CD14-positive monocyte (primary cell): Measurements from ENCODE around the gene RABL3. TPM values are rescaled to one million over a fixed set of nuclear protein-coding genes. Genes with fewer than 3 reads are reported as not detected.
A peak's percentile ranks its signal among the peaks of the same experiment; 100 is the strongest.

ENCODE experiments used
- DNase-seq, 3 donors: peaks; one replicate each; pipeline ENCODE4 v3.0.0-alpha.2; 2011 to 2022
- H2AFZ ChIP-seq: 2 replicates; pipeline ENCODE4 v1.6.0; 2012; ENCODE audit warnings: mild to moderate bottlenecking, low read depth, low read length, inconsistent platforms; ENCODE audit not compliant: insufficient read depth, poor library complexity, severe bottlenecking
- H3K27ac ChIP-seq, 2 donors: 1 replicate in 1 of 2; 2 replicates in 1 of 2; pipeline ENCODE4 v1.5.1; 2012 to 2013; ENCODE audit warnings: low read length in 2 of 2, control low read depth in 1 of 2, inconsistent platforms in 1 of 2, low read depth in 1 of 2, mild to moderate bottlenecking in 1 of 2
- H3K27me3 ChIP-seq, 2 donors: one replicate each; pipeline versions ENCODE4 v1.6.0 to v1.6.1; 2011 to 2013; ENCODE audit warnings: low read length in 2 of 2; ENCODE audit not compliant: control insufficient read depth in 2 of 2, insufficient read depth in 2 of 2
- H3K36me3 ChIP-seq, 2 donors: replicated peaks in 1 of 2; 1 replicate in 1 of 2; 2 replicates in 1 of 2; pipeline versions ENCODE4 v1.5.1 to v1.6.1; 2012 to 2013; ENCODE audit warnings: low read length in 2 of 2, control low read depth in 1 of 2, inconsistent platforms in 1 of 2, mild to moderate bottlenecking in 1 of 2; ENCODE audit not compliant: insufficient read depth in 2 of 2, control insufficient read depth in 1 of 2
- H3K4me1 ChIP-seq, 2 donors: 1 replicate in 1 of 2; 2 replicates in 1 of 2; pipeline versions ENCODE4 v1.5.1 to v1.6.1; 2012 to 2013; ENCODE audit warnings: low read length in 2 of 2, control low read depth in 1 of 2, inconsistent platforms in 1 of 2, mild to moderate bottlenecking in 1 of 2, moderate library complexity in 1 of 2; ENCODE audit not compliant: insufficient read depth in 2 of 2, control insufficient read depth in 1 of 2
- H3K4me2 ChIP-seq: replicated peaks from 2 replicates; pipeline ENCODE3; 2012; ENCODE audit warnings: low read length, moderate library complexity, mild to moderate bottlenecking; ENCODE audit not compliant: poor library complexity, severe bottlenecking; ENCODE audit errors: extremely low read depth
- H3K4me3 ChIP-seq, 3 experiments: fragments of 200-600 bp in 1 of 3; sonication (generic) in 1 of 3; replicated peaks in 1 of 3; 1 replicate in 2 of 3; 2 replicates in 1 of 3; pipeline ENCODE4 v1.5.1; 2011 to 2013; ENCODE audit warnings: low read length in 3 of 3, mild to moderate bottlenecking in 3 of 3, control low read depth in 2 of 3, low read depth in 2 of 3, inconsistent platforms in 1 of 3, moderate library complexity in 1 of 3
- H3K79me2 ChIP-seq: 2 replicates; pipeline ENCODE4 v1.6.0; 2012; ENCODE audit warnings: mild to moderate bottlenecking, control low read depth, inconsistent platforms, low read length, moderate library complexity; ENCODE audit not compliant: insufficient read depth
- H3K9ac ChIP-seq: 2 replicates; pipeline ENCODE4 v1.6.0; 2017; ENCODE audit warnings: low read length, mild to moderate bottlenecking; ENCODE audit not compliant: insufficient read depth, poor library complexity, severe bottlenecking
- H3K9me3 ChIP-seq, 2 donors: replicated peaks in 1 of 2; 1 replicate in 1 of 2; 2 replicates in 1 of 2; pipeline versions ENCODE4 v1.5.1 to v1.6.1; 2012 to 2013; ENCODE audit warnings: low read length in 2 of 2, control low read depth in 1 of 2; ENCODE audit not compliant: control insufficient read depth in 1 of 2, insufficient read depth in 1 of 2
- H4K20me1 ChIP-seq: 2 replicates; pipeline ENCODE4 v1.6.0; 2012; ENCODE audit warnings: mild to moderate bottlenecking, low read length, control low read depth, moderate library complexity; ENCODE audit not compliant: insufficient read depth
- H3K27ac Mint-ChIP-seq, 7 donors: one replicate each; pipeline ENCODE4 v1.8.0; 2020; ENCODE audit warnings: mild to moderate bottlenecking in 7 of 7, mixed read lengths in 7 of 7, moderate library complexity in 6 of 7, inconsistent platforms in 2 of 7
- H3K27me3 Mint-ChIP-seq, 3 donors: one replicate each; pipeline ENCODE4 v1.8.0; 2021 to 2022; ENCODE audit warnings: low read depth in 3 of 3, mild to moderate bottlenecking in 3 of 3, mixed read lengths in 3 of 3, moderate library complexity in 3 of 3, inconsistent platforms in 1 of 3
- H3K36me3 Mint-ChIP-seq, 2 donors: one replicate each; pipeline ENCODE4 v1.8.0; 2020; ENCODE audit warnings: mixed read lengths in 2 of 2, inconsistent platforms in 1 of 2, mild to moderate bottlenecking in 1 of 2
- H3K4me1 Mint-ChIP-seq: one replicate; pipeline ENCODE4 v1.8.0; 2020; ENCODE audit warnings: mild to moderate bottlenecking, mixed read lengths
- H3K4me3 Mint-ChIP-seq, 2 donors: one replicate each; pipeline ENCODE4 v1.8.0; 2020; ENCODE audit warnings: mild to moderate bottlenecking in 2 of 2, mixed read lengths in 2 of 2, moderate library complexity in 1 of 2
- H3K9me3 Mint-ChIP-seq, 7 donors: one replicate each; pipeline ENCODE4 v1.8.0; 2020 to 2022; ENCODE audit warnings: mixed read lengths in 7 of 7, mild to moderate bottlenecking in 6 of 7, moderate library complexity in 6 of 7, inconsistent platforms in 2 of 7
- CTCF ChIP-seq: fragments of 200-600 bp; IDR thresholded peaks from one replicate; pipeline ENCODE4 v1.8.0; 2022; ENCODE audit warnings: antibody characterized with exemption, mild to moderate bottlenecking
- WGBS: methylation state at CpG from one replicate; pipeline ENCODE4 v1.1.5; 2013; ENCODE audit warnings: missing lambda C conversion rate; ENCODE audit not compliant: insufficient coverage; 5-methylcytosine and 5-hydroxymethylcytosine counted together
- intact Hi-C, 2 donors: fragments of 100-400 bp; cut with micrococcal nuclease; formaldehyde crosslinking; loops; one replicate each; pipeline versions ENCODE4 v1.15.0 to v1.15.1; 2023
- polyA plus RNA-seq, 3 donors: library from polyadenylated mRNA; depleted of rRNA in 1 of 3; unstranded in 2 of 3; stranded (reverse) in 1 of 3; fragments of 300-500 nt in 2 of 3; fragments of >200 nt in 1 of 3; fragmentation: Illumina TruSeq in 2 of 3; gene quantifications; 1 replicate in 2 of 3; 2 replicates in 1 of 3; pipeline ENCODE4 v1.2.3, GENCODE V29; 2012 to 2021

RABL3 gene
- polyA plus RNA-seq, 3 donors: 2.0 to 14.9 (median 11.5) TPM

- Mint-ChIP-seq H3K9me3 (peaks cover 3 to 12% (median 9%) of the 10 kb centered on the region in 7 donors), H3K4me3 (no peak overlapping the region), H3K27me3 (no peaks in the 10 kb centered on the region), H3K4me1 (peaks cover 13% of the 10 kb centered on the region), H3K36me3 (no peaks in the 10 kb centered on the region), H3K27ac (peak overlapping the region in 4 of 7 donors; percentile 11 to 51 (median 38))
- no peak overlapping the region for H3K4me2 ChIP-seq
- no peaks in the 10 kb centered on the region for H3K79me2 ChIP-seq
- H3K4me1 ChIP-seq: peaks cover 10 to 11% of the 10 kb centered on the region in 2 donors
- no peak overlapping the region for H3K4me3 ChIP-seq
- WGBS: 0% methylated on average over 2 of the region's 4 CpGs
- no peaks in the 10 kb centered on the region for H3K36me3 ChIP-seq
- intact Hi-C loops: no loop called here
- DNase-seq: peak; percentile 16 to 70 (median 20)
- TF ChIP-seq CTCF: no peak
- no peak overlapping the region for H3K9ac ChIP-seq
- no peak overlapping the region for H3K27ac ChIP-seq
- peak overlapping the region; percentile 46 for H2AFZ ChIP-seq
- H4K20me1 ChIP-seq: no peaks in the 10 kb centered on the region
- peaks cover 0 to 7% of the 10 kb centered on the region in 2 donors for H3K9me3 ChIP-seq
- no peaks in the 10 kb centered on the region for H3K27me3 ChIP-seq
Measured at GRCh38 chr3:120642368-120642948, 99.9 kb downstream of the RABL3 start.

GRCh38 chr3:120641696-120642246, 100.5 kb downstream of the RABL3 start:
- H3K9ac ChIP-seq: no peak overlapping the region
- H3K4me2 ChIP-seq: no peak overlapping the region
- no peaks in the 10 kb centered on the region for H4K20me1 ChIP-seq
- TF ChIP-seq CTCF: no peak
- WGBS: no CpG with 5 or more reads among the region's 2 CpGs
- no peak overlapping the region for H2AFZ ChIP-seq
- peaks cover 0 to 7% of the 10 kb centered on the region in 2 donors for H3K9me3 ChIP-seq
- no peaks in the 10 kb centered on the region for H3K36me3 ChIP-seq
- H3K27me3 ChIP-seq: no peaks in the 10 kb centered on the region
- Mint-ChIP-seq H3K9me3 (peaks cover 3 to 12% (median 9%) of the 10 kb centered on the region in 7 donors), H3K36me3 (no peaks in the 10 kb centered on the region), H3K27me3 (no peaks in the 10 kb centered on the region), H3K4me1 (peaks cover 13% of the 10 kb centered on the region), H3K27ac (peak overlapping the region in 1 of 7 donors; percentile 20), H3K4me3 (no peak overlapping the region)
- no peak overlapping the region for H3K4me3 ChIP-seq
- H3K4me1 ChIP-seq: peaks cover 10 to 11% of the 10 kb centered on the region in 2 donors
- intact Hi-C loops: no loop called here
- no peak overlapping the region for H3K27ac ChIP-seq
- no peaks in the 10 kb centered on the region for H3K79me2 ChIP-seq
- no peak for DNase-seq
